NCI-H446 treated with DMSO at 0.1 percent for 48 hours (cell line): ENCODE results near the gene RSPO1.

ENCODE experiments used
- DNase-seq: peaks from one replicate; lab custom pipeline; 2025; lab: John Stamatoyannopoulos, UW

Gene RSPO1

GRCh38 chr1:37656881-37657280, 22.2 kb upstream of the RSPO1 start:
- DNase-seq = no peak

GRCh38 chr1:37656026-37656425, 21.3 kb upstream of the RSPO1 start:
- DNase-seq = no peak

GRCh38 chr1:37655274-37655673, 20.6 kb upstream of the RSPO1 start:
- DNase-seq = no peak

- DNase-seq = no peak
These were observed 19.2 kb upstream of the RSPO1 start for GRCh38 chr1:37653906-37654305.

GRCh38 chr1:37652976-37653375, 18.3 kb upstream of the RSPO1 start:
- no peak for DNase-seq

- DNase-seq = no peak
These were observed 17.1 kb upstream of the RSPO1 start for GRCh38 chr1:37651803-37652202.

GRCh38 chr1:37650721-37651120, 16.0 kb upstream of the RSPO1 start:
- DNase-seq = no peak

GRCh38 chr1:37650173-37650572, 15.5 kb upstream of the RSPO1 start:
- no peak for DNase-seq

- no peak for DNase-seq
These were observed 12.6 kb upstream of the RSPO1 start for GRCh38 chr1:37647281-37647680.

GRCh38 chr1:37641059-37641458, 6.4 kb upstream of the RSPO1 start:
- DNase-seq = no peak

- DNase-seq = no peak
These were observed 1.7 kb upstream of the RSPO1 start for GRCh38 chr1:37636435-37636834.

GRCh38 chr1:37634992-37635902, 555 bp upstream of the RSPO1 start:
- DNase-seq = no peak

- no peak for DNase-seq
These were observed 801 bp downstream of the RSPO1 start for GRCh38 chr1:37633938-37634243.

- DNase-seq = no peak
These were observed 1.4 kb downstream of the RSPO1 start for GRCh38 chr1:37633040-37633937.

GRCh38 chr1:37631036-37631435, 3.7 kb downstream of the RSPO1 start:
- no peak for DNase-seq

GRCh38 chr1:37630426-37631028, 4.2 kb downstream of the RSPO1 start:
- no peak for DNase-seq

GRCh38 chr1:37629726-37630425, 4.8 kb downstream of the RSPO1 start:
- no peak for DNase-seq

GRCh38 chr1:37629008-37629407, 5.7 kb downstream of the RSPO1 start:
- no peak for DNase-seq

- DNase-seq = no peak
These were observed 6.6 kb downstream of the RSPO1 start for GRCh38 chr1:37628026-37628556.

- DNase-seq = no peak
These were observed 12.6 kb downstream of the RSPO1 start for GRCh38 chr1:37622131-37622530.

- no peak for DNase-seq
These were observed 13.3 kb downstream of the RSPO1 start for GRCh38 chr1:37621326-37621870.

GRCh38 chr1:37620707-37621106, 14.0 kb downstream of the RSPO1 start:
- DNase-seq = no peak
